Endodermal cell (in vitro differentiated cells): ENCODE results near the gene GAL3ST2. TPM values are rescaled to one million over a fixed set of nuclear protein-coding genes. Genes with fewer than 3 reads are reported as not detected.

Source experiments
- DNase-seq: peaks from one replicate; pipeline ENCODE4 v3.0.0-alpha.2; 2017
- H3K27ac ChIP-seq: 2 replicates; pipeline ENCODE4 v1.5.1; 2013; ENCODE audit warnings: mild to moderate bottlenecking, low read depth, low read length, moderate library complexity
- H3K27me3 ChIP-seq: 2 replicates; pipeline ENCODE4 v1.6.1; 2013; ENCODE audit warnings: mild to moderate bottlenecking, low read length, moderate library complexity; ENCODE audit not compliant: insufficient read depth, control insufficient read depth, poor library complexity, severe bottlenecking
- H3K36me3 ChIP-seq: 2 replicates; pipeline ENCODE4 v1.7.0; 2013; ENCODE audit warnings: mild to moderate bottlenecking, low read length, moderate library complexity; ENCODE audit not compliant: control insufficient read depth, insufficient read depth
- H3K4me1 ChIP-seq: one replicate; pipeline ENCODE4 v1.7.0; 2013; ENCODE audit warnings: low read length; ENCODE audit not compliant: control insufficient read depth, insufficient read depth
- H3K4me3 ChIP-seq: 2 replicates; pipeline ENCODE4 v1.5.1; 2013; ENCODE audit warnings: mild to moderate bottlenecking, low read length, moderate library complexity
- H3K9ac ChIP-seq: 2 replicates; pipeline ENCODE4 v1.6.1; 2013; ENCODE audit warnings: mild to moderate bottlenecking, low read length, moderate library complexity; ENCODE audit not compliant: poor library complexity, severe bottlenecking; ENCODE audit errors: extremely low read depth
- H3K9me3 ChIP-seq: 2 replicates; pipeline ENCODE4 v1.6.1; 2013; ENCODE audit warnings: mild to moderate bottlenecking, low read length, moderate library complexity; ENCODE audit not compliant: control insufficient read depth
- H3K27ac Mint-ChIP-seq: 2 replicates; pipeline ENCODE4 v1.8.0; 2020; ENCODE audit warnings: mixed read lengths
- H3K27me3 Mint-ChIP-seq: 2 replicates; pipeline ENCODE4 v1.8.0; 2021; ENCODE audit warnings: mild to moderate bottlenecking, mixed read lengths; ENCODE audit not compliant: insufficient read depth
- H3K36me3 Mint-ChIP-seq: 2 replicates; pipeline ENCODE4 v1.8.0; 2020; ENCODE audit warnings: low read depth, mixed read lengths
- H3K4me1 Mint-ChIP-seq: 2 replicates; pipeline ENCODE4 v1.8.0; 2020; ENCODE audit warnings: mixed read lengths
- H3K4me3 Mint-ChIP-seq: 2 replicates; pipeline ENCODE4 v1.8.0; 2020; ENCODE audit warnings: mild to moderate bottlenecking, moderate library complexity, mixed read lengths
- H3K9me3 Mint-ChIP-seq: 2 replicates; pipeline ENCODE4 v1.8.0; 2020; ENCODE audit warnings: mild to moderate bottlenecking, mixed read lengths
- WGBS, 2 experiments: methylation state at CpG; one replicate each; pipeline versions ENCODE4 v1.1.5 to v1.1.7; 2013; ENCODE audit warnings: missing lambda C conversion rate in 2 of 2, mixed read lengths in 1 of 2; ENCODE audit not compliant: insufficient coverage in 1 of 2, insufficient read length in 1 of 2; 5-methylcytosine and 5-hydroxymethylcytosine counted together
- total RNA-seq, 2 donors: library from RNA; stranded (reverse); fragmentation: NEBNext Ultra II Directional in 1 of 2; extraction: Animal tissue kit (Norgen Biotek cat#: 25700) in 1 of 2; gene quantifications; 2 replicates in 1 of 2; 3 replicates in 1 of 2; pipeline ENCODE4 v1.2.1, GENCODE V29; 2021
- TF ChIP-seq, protein P1 (sequence below): fragments of 200-600 bp; sonication (generic); conservative IDR thresholded peaks from 2 replicates; pipeline ENCODE4 v1.5.0; 2021; ENCODE audit warnings: antibody characterized with exemption, mild to moderate bottlenecking

The GAL3ST2 gene
- total RNA-seq, 2 donors from 2014 or later: 0.57 to 0.91 TPM

DNA sequence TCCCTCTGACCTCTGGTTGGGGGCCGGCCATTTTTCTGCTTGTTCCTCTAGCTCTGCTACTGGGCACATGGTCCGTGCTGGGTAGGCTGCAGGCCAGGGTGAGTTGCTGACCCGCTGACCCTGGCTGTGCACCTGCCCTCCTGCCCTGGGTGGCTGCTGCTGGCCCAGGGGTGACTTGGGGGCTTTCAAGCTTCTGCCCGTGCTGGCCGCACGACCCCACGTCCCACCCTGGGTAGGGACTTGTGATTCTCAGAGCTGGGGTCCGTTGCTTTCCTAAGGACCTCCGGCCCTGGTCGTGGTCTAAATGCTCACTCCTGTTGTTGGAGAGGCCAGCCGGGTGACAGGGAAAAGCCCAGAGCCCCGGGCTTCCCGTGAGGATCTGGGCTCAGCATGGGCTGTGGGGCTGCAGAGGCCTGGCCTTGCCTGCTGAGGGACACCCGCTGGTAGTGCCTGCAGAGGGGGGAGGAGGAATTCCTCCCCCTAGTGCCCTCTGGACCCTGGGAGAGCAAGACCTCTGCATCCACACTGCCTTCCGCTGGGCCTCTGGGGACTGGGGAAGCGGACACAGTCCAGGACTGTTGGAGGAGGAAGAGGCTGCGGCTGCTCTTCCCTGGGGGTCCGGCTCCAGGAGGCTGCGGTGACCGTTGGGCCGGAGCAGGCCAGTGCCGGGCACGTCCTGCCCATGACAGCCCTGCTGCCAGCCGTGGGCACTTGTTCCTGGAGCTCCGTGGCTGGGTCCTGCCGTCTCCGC lies 6.3 kb upstream of the GAL3ST2 start:
- Mint-ChIP-seq H3K9me3 (no peaks in the 10 kb centered on the region), H3K4me1 (peaks cover 9% of the 10 kb centered on the region), H3K4me3 (no peak overlapping the region), H3K27me3 (no peaks in the 10 kb centered on the region), H3K27ac (no peak overlapping the region), H3K36me3 (peaks cover 3% of the 10 kb centered on the region)
- no peaks in the 10 kb centered on the region for H3K9me3 ChIP-seq
- peak; percentile 69 for DNase-seq
- no peaks in the 10 kb centered on the region for H3K36me3 ChIP-seq
- H3K27me3 ChIP-seq: no peaks in the 10 kb centered on the region
- no peak overlapping the region for H3K4me3 ChIP-seq
- peaks cover 5% of the 10 kb centered on the region for H3K4me1 ChIP-seq
- TF ChIP-seq, protein P1, sequence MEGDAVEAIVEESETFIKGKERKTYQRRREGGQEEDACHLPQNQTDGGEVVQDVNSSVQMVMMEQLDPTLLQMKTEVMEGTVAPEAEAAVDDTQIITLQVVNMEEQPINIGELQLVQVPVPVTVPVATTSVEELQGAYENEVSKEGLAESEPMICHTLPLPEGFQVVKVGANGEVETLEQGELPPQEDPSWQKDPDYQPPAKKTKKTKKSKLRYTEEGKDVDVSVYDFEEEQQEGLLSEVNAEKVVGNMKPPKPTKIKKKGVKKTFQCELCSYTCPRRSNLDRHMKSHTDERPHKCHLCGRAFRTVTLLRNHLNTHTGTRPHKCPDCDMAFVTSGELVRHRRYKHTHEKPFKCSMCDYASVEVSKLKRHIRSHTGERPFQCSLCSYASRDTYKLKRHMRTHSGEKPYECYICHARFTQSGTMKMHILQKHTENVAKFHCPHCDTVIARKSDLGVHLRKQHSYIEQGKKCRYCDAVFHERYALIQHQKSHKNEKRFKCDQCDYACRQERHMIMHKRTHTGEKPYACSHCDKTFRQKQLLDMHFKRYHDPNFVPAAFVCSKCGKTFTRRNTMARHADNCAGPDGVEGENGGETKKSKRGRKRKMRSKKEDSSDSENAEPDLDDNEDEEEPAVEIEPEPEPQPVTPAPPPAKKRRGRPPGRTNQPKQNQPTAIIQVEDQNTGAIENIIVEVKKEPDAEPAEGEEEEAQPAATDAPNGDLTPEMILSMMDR: no peak
- no peak overlapping the region for H3K9ac ChIP-seq
- WGBS, 2 experiments: 83 to 86% methylated on average over 15 to 27 of the region's 27 CpGs
- peak overlapping the region; percentile 44 for H3K27ac ChIP-seq

DNA sequence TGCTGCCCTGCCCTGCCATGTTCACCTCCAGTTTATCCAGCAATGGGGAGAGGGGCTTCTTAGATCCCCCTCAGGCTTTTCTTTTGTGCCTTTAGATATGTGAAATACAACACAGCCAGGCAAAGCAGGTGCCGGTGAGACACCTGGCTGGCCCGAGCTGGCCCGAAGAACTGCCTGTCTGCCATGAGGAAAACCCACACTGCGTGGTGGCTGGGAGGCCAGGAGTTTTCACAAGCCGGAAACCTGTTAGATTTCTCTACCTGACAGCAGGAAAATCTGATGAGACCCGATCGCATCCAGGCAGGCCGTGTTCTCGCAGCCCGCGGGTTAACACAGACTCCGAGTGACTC lies 5.7 kb upstream of the GAL3ST2 start:
- H3K27ac Mint-ChIP-seq: peak overlapping the region; percentile 30
- H3K36me3 Mint-ChIP-seq: peaks cover 3% of the 10 kb centered on the region
- no peaks in the 10 kb centered on the region for H3K36me3 ChIP-seq
- H3K4me3 ChIP-seq: no peak overlapping the region
- no peaks in the 10 kb centered on the region for H3K9me3 Mint-ChIP-seq
- peak overlapping the region; percentile 15 for H3K9ac ChIP-seq
- 94 to 97% methylated on average over 12 of the region's 12 CpGs for WGBS, 2 experiments
- H3K4me3 Mint-ChIP-seq: no peak overlapping the region
- no peaks in the 10 kb centered on the region for H3K9me3 ChIP-seq
- TF ChIP-seq, protein P1: no peak
- peaks cover 9% of the 10 kb centered on the region for H3K4me1 Mint-ChIP-seq
- DNase-seq: no peak
- H3K4me1 ChIP-seq: peaks cover 5% of the 10 kb centered on the region
- H3K27ac ChIP-seq: peak overlapping the region; percentile 44
- H3K27me3 Mint-ChIP-seq: no peaks in the 10 kb centered on the region
- no peaks in the 10 kb centered on the region for H3K27me3 ChIP-seq

DNA sequence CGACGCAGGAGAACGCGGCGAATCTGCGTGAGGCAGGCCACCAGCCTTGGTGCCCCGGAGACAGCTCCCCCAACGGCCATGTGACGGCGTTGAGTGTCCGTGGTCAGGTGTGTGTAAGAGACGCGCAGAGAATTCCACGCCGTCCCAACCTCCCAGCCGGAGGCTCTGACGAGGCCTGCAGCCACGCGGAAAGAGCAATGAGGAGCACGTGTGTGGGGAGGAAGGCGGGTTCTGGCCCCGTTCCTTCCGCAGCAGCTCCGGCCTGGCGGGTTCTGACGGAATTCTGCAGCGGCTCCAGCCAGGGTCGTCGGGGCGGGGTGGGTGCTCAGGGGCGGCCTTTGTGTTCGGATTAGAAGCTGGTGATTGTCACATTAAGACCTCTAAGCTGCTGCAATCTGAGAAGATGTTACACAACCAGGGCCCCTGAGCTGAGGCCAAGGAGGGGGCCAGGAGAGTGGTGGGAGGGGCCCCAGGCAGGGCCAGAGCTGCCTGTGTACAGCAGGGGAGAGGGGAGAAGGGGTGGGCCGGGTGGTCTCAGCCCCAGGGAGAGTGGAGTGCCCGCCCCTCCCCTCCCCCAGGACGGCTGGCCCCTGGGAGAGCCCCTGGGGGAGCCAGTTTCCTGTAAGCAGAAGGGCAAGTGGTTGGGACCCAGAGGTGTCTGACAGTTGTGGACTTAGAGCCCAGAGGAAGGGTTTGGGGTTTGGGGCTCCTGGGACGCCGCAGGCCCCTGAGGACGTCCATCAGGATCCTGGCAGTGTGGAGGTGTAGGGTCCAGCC lies 5.1 kb upstream of the GAL3ST2 start:
- Mint-ChIP-seq H3K4me3 (no peak overlapping the region), H3K4me1 (peaks cover 9% of the 10 kb centered on the region), H3K27me3 (no peaks in the 10 kb centered on the region), H3K36me3 (peaks cover 3% of the 10 kb centered on the region), H3K27ac (peak overlapping the region; percentile 73), H3K9me3 (no peaks in the 10 kb centered on the region)
- Histone ChIP-seq H3K27me3 (no peaks in the 10 kb centered on the region), H3K9ac (peak overlapping the region; percentile 15), H3K4me1 (peaks cover 5% of the 10 kb centered on the region), H3K36me3 (no peaks in the 10 kb centered on the region), H3K4me3 (no peak overlapping the region), H3K27ac (peak overlapping the region; percentile 44), H3K9me3 (no peaks in the 10 kb centered on the region)
- DNase-seq: peak; percentile 75
- TF ChIP-seq, protein P1: no peak
- 76 to 91% methylated on average over 25 to 38 of the region's 38 CpGs for WGBS, 2 experiments
